Central memory CD8-positive, alpha-beta T cell (primary cell): Measurements from ENCODE around the gene NSG2.

Source experiments
- ATAC-seq: fragments of 150-1000 bp; cut with Tn5 transposase; replicated peaks from 2 replicates; pipeline ENCODE4 v1.10.0; 2022; ENCODE audit warnings: mild to moderate bottlenecking, moderate FRiP score, moderate number of reproducible peaks; ENCODE audit not compliant: poor library complexity, severe bottlenecking; ENCODE audit errors: extremely low read depth
- DNase-seq, 2 donors: peaks; one replicate each; pipeline ENCODE4 v3.0.0; 2021; ENCODE audit warnings: low spot score in 2 of 2
- H3K27ac Mint-ChIP-seq: one replicate; pipeline ENCODE4 v1.8.0; 2022; ENCODE audit warnings: low read depth, mild to moderate bottlenecking, moderate library complexity, mixed read lengths
- H3K27me3 Mint-ChIP-seq: one replicate; pipeline ENCODE4 v1.8.0; 2022; ENCODE audit warnings: mixed read lengths
- H3K36me3 Mint-ChIP-seq: one replicate; pipeline ENCODE4 v1.8.0; 2022; ENCODE audit warnings: mild to moderate bottlenecking, moderate library complexity, mixed read lengths; ENCODE audit not compliant: insufficient read depth
- H3K4me1 Mint-ChIP-seq: one replicate; pipeline ENCODE4 v1.8.0; 2022; ENCODE audit warnings: mixed read lengths
- H3K4me3 Mint-ChIP-seq: one replicate; pipeline ENCODE4 v1.8.0; 2022; ENCODE audit warnings: mild to moderate bottlenecking, moderate library complexity, mixed read lengths
- H3K9me3 Mint-ChIP-seq: one replicate; pipeline ENCODE4 v1.8.0; 2022; ENCODE audit warnings: mixed read lengths

Gene NSG2

GRCh38 chr5:174148721-174149120, 103.2 kb downstream of the NSG2 start:
- Mint-ChIP-seq H3K4me3 (no peak overlapping the region), H3K27ac (no peak overlapping the region), H3K36me3 (peaks cover 2% of the 10 kb centered on the region), H3K9me3 (no peaks in the 10 kb centered on the region), H3K4me1 (no peaks in the 10 kb centered on the region), H3K27me3 (peaks cover 8% of the 10 kb centered on the region)
- no peak for ATAC-seq
- no peak for DNase-seq

DNA sequence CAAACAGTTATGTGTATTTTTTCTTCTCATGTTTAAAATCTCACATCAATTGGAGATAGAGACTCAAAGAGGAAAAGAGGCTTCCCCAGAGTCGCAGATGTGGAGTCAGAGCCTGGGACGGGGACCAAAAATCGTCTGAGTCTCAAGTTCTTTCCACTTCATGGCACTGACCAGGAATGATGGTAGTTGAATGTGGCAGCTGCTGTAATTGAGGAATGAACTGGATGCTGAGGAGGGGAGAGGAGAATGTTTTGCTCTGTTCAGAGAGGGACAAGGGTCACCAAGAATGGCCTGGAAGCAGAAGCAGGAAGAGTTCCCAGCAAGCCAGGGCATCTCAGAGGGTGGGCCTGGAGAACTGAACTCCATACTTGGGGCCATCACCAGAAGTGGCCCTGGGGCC, 103.9 kb downstream of the NSG2 start:
- ATAC-seq: no peak
- Mint-ChIP-seq H3K4me3 (no peak overlapping the region), H3K4me1 (no peaks in the 10 kb centered on the region)

DNA sequence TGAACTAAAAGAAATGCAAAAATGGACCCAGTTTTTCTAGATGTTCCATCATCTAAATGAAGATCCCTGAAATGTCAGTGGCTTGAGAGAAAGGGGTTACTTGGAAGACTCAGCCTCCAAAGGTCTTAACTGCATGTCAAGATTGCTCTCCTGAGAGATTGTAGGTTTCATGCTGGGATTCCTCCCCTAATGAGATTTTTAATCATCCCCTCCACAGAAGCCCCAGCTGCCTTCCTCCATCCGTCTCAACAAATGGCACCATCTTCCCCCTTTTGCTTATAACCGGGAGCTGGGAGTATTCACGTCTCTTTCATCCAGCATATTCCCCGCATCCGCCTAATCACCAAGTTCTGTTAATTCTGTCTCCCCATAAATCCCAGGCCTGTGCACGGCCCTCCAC, 104.5 kb downstream of the NSG2 start:
- Mint-ChIP-seq H3K27ac (no peak overlapping the region), H3K9me3 (peaks cover 6% of the 10 kb centered on the region), H3K27me3 (peaks cover 8% of the 10 kb centered on the region), H3K36me3 (peaks cover 2% of the 10 kb centered on the region), H3K4me1 (no peaks in the 10 kb centered on the region), H3K4me3 (no peak overlapping the region)
- DNase-seq (no peak), ATAC-seq (no peak)

More for the DNA sequence above, 103.9 kb downstream of the NSG2 start:
- H3K27me3 Mint-ChIP-seq: peaks cover 8% of the 10 kb centered on the region
- peaks cover 1% of the 10 kb centered on the region for H3K9me3 Mint-ChIP-seq
- no peak for DNase-seq
- H3K36me3 Mint-ChIP-seq: peaks cover 2% of the 10 kb centered on the region
- no peak overlapping the region for H3K27ac Mint-ChIP-seq

DNA sequence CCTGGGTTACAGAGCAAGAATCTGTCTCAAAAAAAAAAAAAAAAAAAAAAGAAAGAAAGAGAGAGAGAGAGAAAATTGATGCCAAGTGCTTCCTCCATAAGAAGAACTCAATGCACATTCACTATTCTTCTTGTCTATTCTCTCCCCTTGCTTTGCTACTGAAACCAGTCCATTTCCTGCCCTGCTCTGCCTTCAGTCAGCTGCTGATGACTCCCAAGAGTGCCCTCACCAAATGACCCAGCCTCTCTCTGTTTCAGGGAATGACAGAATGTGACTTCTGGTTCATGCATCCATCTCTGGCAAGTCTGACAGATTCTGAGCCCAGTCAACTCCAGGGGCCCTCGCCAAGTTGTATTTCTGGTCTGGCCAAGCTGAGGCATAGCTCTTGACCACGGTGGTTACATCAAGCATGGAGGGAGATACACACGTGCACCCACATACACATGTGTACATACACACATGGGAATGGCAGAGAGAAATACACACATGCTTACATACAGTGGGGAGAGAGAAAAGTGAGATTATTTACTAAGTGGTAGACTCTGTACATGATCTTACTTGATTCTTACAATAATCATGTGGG, 106.2 kb downstream of the NSG2 start:
- Mint-ChIP-seq H3K27me3 (peaks cover 8% of the 10 kb centered on the region), H3K9me3 (peaks cover 6% of the 10 kb centered on the region), H3K4me3 (no peak overlapping the region), H3K4me1 (no peaks in the 10 kb centered on the region), H3K36me3 (no peaks in the 10 kb centered on the region), H3K27ac (no peak overlapping the region)
- no peak for DNase-seq
- ATAC-seq: no peak

- H3K9me3 Mint-ChIP-seq: peaks cover 17% of the 10 kb centered on the region
- H3K36me3 Mint-ChIP-seq: no peaks in the 10 kb centered on the region
- ATAC-seq: no peak
- H3K27ac Mint-ChIP-seq: no peak overlapping the region
- no peak for DNase-seq
- H3K4me1 Mint-ChIP-seq: no peaks in the 10 kb centered on the region
- H3K4me3 Mint-ChIP-seq: no peak overlapping the region
- peaks cover 20% of the 10 kb centered on the region for H3K27me3 Mint-ChIP-seq
Measured at GRCh38 chr5:174154559-174154958, 109.1 kb downstream of the NSG2 start.

- Mint-ChIP-seq H3K9me3 (peaks cover 17% of the 10 kb centered on the region), H3K36me3 (no peaks in the 10 kb centered on the region), H3K27me3 (peaks cover 20% of the 10 kb centered on the region), H3K4me3 (no peak overlapping the region), H3K27ac (no peak overlapping the region), H3K4me1 (no peaks in the 10 kb centered on the region)
- no peak for DNase-seq
- ATAC-seq: no peak
Measured at GRCh38 chr5:174155281-174155680, 109.8 kb downstream of the NSG2 start.

DNA sequence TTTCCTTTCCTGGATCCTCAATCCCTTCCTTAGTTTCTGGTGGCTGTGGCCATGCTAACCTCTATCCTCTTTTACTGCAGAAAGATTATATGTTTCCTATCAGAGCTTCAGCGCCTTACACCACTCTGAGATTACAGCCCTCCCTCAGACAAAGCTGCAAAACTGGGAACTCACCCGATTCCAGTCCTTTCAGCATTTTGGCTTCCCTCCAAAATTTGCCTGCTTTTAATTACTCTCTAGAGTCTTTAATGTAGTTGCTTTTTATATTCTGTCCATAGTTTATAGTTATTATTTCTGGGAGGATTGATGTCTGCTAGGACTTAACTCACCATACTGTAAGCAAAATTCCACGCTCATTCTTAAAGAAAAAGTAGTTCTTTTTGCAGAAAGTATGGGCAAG, 110.2 kb downstream of the NSG2 start:
- no peak overlapping the region for H3K4me3 Mint-ChIP-seq
- H3K36me3 Mint-ChIP-seq: no peaks in the 10 kb centered on the region
- peaks cover 20% of the 10 kb centered on the region for H3K27me3 Mint-ChIP-seq
- no peak overlapping the region for H3K27ac Mint-ChIP-seq
- H3K4me1 Mint-ChIP-seq: no peaks in the 10 kb centered on the region
- ATAC-seq: no peak
- DNase-seq: no peak
- H3K9me3 Mint-ChIP-seq: peaks cover 17% of the 10 kb centered on the region

- peaks cover 17% of the 10 kb centered on the region for H3K9me3 Mint-ChIP-seq
- ATAC-seq (no peak), DNase-seq (no peak)
- no peak overlapping the region for H3K4me3 Mint-ChIP-seq
- H3K27ac Mint-ChIP-seq: no peak overlapping the region
- no peaks in the 10 kb centered on the region for H3K4me1 Mint-ChIP-seq
- peaks cover 20% of the 10 kb centered on the region for H3K27me3 Mint-ChIP-seq
- no peaks in the 10 kb centered on the region for H3K36me3 Mint-ChIP-seq
Measured at GRCh38 chr5:174157048-174157447, 111.5 kb downstream of the NSG2 start.
